ENCODE data around the gene GUCY2C.
"Not testable (repeated sequence)": the region's sequence is repeated elsewhere in the genome, so short reads cannot be mapped to it uniquely, and the experiment has no call there.

GUCY2C gene

DNA sequence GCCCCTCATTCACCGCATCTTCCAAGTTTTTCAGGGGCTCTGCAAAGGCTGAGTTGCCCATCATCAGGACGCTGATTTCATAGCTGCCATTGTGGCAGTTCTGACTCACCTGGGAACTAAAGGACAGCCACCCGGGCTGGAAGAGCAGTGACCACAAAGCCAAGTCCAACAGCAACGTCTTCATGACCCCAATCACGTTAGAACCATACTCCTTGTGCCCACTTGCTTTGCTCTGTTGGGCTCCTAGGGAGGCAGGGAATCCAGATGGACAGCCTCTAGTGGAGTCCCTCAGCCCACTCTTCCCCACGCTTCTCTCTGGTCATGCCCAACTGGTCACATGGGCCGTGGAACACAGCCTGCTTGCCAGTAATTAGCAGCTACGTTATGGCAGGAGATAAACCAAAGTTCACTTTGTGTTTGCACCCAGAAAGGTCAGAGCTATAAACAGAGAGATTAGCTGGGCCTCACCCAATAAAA is at the start of gene GUCY2C:
Gene GUCY2C, minus strand, starts transcription at position 335 of the 477 bp plus-strand sequence. Its CDS starts 151 bp downstream, at position 184.
- DNase-seq (ENCODE audit: low read depth) = no peak

- DNase-seq (ENCODE audit: low read depth) = no peak
Observed at GRCh38 chr12:14743061-14743460, 46.7 kb upstream of the GUCY2C start.

DNA sequence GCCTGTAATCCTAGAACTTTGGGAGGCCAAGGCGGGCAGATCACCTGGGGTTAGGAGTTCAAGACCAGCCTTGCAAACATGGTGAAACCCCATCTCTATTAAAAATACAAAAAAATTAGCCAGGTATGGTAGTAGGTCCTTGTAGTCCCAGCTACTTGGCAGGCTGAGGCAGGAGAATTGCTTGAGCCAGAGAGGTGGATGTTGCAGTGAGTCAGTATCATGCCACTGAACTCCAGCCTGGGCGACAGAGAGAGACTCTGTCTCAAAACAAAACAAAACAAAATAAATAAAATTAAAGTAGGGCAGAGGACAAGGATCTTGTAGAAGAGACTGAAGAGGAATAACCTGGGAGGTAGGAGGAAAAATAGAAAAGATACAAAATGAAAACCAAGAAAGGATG is 45.5 kb upstream of the GUCY2C start:
- no peak for DNase-seq (ENCODE audit: low read depth)

DNA sequence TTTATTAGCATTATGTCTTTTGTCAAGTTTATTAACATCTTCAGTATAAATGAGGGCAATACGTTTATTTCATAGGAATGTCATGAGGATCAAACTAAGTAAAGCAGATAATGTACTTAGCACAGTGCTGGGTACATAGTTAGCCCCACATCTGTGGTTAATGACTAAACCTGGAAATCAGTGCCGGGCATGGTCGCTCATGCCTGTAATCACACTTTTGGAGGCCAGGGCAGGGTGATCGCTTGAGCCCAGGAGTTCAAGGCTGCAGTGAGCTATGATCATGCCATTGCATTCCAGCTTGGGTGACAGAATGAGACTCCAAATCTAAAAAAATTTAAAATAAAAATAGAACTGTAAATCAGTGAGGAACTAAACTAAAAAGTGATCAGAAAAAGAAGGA is 44.8 kb upstream of the GUCY2C start:
- DNase-seq (ENCODE audit: low read depth) = no peak

GRCh38 chr12:14736441-14736840 is 40.0 kb upstream of the GUCY2C start:
- not testable (repeated sequence) for DNase-seq (ENCODE audit: low read depth)

GRCh38 chr12:14731821-14732220 is 35.4 kb upstream of the GUCY2C start:
- no peak for DNase-seq (ENCODE audit: low read depth)

GRCh38 chr12:14729586-14729985 is 33.2 kb upstream of the GUCY2C start:
- no peak for DNase-seq (ENCODE audit: low read depth)

GRCh38 chr12:14723763-14724162 is 27.4 kb upstream of the GUCY2C start:
- peak; percentile 40 for DNase-seq (ENCODE audit: low read depth)

GRCh38 chr12:14716848-14717444 is 20.5 kb upstream of the GUCY2C start:
- no peak for DNase-seq (ENCODE audit: low read depth)

DNA sequence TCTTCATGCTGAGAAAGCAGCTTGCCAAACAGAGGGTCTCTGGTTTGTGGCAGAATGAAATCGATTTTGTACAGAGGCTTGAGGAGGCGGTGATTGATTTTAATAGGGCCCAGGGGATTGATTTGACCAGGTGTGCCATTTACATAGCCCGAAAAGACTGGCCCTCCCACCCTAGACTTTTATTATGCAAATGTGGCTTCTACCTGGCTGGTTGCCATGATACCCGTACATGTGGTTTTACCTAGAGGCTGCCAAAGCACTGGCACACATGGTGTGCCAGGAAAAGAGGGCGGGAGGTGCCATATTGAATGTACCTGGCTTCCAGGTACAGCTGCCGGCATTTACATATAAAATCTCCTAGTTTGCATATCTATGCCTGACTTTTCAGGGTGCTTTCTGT is 18.0 kb upstream of the GUCY2C start:
- DNase-seq (ENCODE audit: low read depth) = no peak

DNA sequence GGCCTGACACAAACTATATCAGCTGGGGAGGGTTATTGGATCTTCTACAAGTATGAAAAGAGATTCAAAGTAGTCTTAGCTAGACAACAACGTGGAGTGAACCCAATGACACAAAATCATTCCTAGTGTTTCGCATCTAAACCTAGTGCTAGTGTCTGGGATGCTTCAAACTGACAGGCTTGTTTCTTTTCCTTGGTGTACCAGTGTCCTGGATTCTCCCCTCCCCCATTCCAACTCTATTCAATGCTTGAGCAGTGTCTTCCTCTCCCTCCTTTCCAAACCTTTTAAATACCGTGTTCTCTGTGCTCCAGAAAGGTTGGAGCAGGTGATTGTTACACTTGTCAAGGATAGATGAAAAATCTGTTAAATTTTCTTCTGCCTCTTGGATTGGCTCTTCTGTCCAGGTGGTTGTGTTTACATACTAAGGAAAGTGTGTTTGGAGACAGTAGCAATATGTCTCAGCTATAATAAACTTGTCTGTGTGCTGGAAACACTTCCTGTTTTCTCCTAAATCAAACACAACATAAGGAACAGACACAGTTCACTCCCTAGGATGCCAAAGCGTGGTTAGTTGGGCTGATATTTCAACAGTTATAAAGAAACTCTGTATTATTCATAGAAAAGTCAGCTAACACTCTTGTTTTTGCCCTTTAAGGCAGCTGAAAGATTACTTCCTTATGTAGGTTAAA is 14.4 kb upstream of the GUCY2C start:
- no peak for DNase-seq (ENCODE audit: low read depth)

DNA sequence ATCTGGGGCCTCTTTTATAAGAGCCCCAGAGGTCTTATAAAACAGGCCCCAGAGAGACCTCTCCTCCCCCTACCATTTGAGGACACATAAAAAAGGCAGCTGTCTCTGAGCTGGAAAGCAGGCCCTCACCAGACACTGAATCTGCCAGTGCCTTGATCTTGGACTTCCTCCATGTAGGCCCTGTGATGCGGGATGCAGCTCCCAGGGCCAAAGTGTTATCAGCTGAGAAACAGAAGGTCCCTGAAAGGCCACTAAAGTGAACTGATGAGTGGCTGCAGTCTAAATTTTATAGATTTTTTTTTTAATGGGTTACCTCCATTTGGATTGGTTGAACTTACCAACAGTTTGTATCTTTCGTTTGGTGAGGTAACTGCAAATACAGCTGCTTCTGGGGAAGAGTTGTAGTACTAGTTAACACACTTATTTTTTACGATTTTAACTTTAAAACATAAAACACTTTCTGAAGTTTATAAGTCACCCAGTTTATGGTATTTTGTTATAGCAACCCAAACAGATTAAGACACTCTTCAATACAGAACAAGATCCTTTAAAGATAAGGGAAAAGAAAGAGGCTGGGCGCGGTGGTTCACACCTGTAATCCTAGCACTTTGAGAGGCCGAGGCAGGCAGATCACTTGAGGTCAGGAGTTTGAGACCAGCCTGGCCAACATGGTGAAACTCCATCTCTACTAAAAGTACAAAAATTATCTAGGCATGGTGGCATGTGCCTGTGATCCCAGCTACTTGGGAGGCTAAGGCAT is 5.6 kb upstream of the GUCY2C start:
- no peak for DNase-seq (ENCODE audit: low read depth)

DNA sequence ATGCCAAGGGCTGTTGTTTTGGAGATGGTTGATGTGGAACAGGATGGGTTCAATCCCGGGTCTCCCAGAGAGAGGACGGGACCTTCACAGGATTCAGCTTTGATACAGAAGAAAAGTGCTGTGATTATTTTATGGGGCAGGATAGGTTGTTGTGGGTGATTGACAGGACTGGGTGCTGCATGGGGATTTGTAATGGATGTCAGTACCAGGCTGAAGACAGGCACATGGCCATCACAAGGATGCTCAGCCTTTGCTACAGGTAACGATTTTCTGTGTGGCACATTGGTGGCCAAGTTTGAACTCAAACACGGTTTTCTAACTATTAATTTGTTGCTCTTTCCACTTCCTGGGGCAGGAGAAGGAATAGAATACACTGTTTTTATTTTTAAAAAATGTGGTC is 4.5 kb upstream of the GUCY2C start:
- DNase-seq (ENCODE audit: low read depth) = no peak

DNA sequence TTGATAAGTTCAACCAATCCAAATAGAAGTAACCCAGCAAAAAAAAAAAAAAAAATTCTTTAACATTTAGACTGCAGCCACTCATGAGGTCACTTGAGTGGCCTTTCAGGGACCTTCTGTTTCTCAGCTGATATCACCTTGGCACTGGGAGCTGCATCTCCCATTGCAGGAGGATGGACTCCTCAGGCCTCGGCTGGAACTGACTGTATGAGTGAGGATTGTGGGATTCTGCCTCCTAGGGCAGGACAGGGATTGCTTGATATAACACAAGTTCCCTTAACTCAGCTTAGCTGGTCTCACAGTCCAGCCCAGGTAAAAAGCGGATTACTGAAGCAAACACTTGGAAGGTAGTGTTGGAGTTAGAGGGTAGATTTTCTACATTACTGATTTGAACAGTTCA is 3.5 kb upstream of the GUCY2C start:
- DNase-seq (ENCODE audit: low read depth) = no peak

DNA sequence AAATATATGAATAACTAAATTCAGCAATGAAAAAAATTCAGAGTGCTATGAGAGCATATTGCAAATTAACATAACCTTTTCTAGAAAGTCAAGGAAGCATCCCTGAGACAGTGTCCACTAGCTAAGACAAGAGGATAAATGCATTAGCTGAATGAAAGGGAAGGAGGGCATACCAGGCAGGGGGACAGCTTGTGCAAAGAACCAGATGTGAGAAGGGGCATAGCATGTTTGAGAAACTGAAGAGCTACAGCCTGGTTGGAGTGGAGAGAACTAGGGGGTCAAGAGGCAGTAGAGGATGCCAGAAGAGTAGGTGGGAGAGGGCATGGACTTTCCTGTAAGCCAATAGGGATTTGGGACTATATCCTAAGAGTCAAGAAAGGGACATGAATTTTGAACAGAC is 2.2 kb upstream of the GUCY2C start:
- no peak for DNase-seq (ENCODE audit: low read depth)

GRCh38 chr12:14695715-14696141 is 671 bp downstream of the GUCY2C start:
- no peak for DNase-seq (ENCODE audit: low read depth)

- no peak for DNase-seq (ENCODE audit: low read depth)
Observed at GRCh38 chr12:14694970-14695369, 1.4 kb downstream of the GUCY2C start.

GRCh38 chr12:14694145-14694714 is 2.2 kb downstream of the GUCY2C start:
- DNase-seq (ENCODE audit: low read depth) = no peak

GRCh38 chr12:14693116-14693515 is 3.3 kb downstream of the GUCY2C start:
- DNase-seq (ENCODE audit: low read depth) = no peak

DNA sequence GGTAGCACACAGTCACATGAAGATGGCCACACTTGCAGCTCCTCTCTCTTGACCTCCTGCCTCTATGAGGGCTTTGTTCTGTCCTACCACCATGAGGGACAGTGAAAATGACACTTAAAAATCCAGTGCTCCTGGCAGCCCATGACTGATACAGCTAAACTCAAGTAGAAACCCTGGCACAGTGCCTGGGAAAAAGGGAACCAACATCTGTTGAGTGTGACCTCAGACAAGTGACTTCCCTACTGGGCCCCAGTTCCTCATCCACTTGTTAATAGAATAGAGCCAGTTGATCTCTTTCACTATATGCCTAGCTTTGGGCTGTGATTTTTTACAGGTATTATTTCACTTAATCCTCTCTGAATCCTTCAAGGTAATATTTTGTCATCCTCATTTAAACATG is 4.8 kb downstream of the GUCY2C start:
- no peak for DNase-seq (ENCODE audit: low read depth)

- DNase-seq (ENCODE audit: low read depth) = no peak
Observed at GRCh38 chr12:14689996-14690395, 6.4 kb downstream of the GUCY2C start.

DNA sequence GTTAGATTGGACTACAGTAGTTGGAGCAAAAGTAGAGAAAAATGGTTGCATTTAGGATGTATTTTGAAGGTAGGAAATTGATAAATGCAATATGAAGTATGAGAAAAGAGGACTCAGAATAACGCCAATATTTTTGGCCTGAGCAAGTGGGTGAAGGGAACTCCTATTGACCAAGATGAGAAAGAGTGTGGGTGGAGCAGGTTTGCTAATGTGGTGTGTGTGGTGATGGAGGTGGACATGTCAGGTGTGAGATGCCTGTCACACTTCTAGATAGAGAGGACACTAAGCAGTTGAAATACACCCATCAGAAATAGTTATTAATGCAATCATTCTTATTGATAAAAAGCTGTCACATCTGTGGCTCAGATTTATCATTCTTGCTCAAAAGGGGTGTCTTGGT is 7.3 kb downstream of the GUCY2C start:
- DNase-seq (ENCODE audit: low read depth) = no peak

DNA sequence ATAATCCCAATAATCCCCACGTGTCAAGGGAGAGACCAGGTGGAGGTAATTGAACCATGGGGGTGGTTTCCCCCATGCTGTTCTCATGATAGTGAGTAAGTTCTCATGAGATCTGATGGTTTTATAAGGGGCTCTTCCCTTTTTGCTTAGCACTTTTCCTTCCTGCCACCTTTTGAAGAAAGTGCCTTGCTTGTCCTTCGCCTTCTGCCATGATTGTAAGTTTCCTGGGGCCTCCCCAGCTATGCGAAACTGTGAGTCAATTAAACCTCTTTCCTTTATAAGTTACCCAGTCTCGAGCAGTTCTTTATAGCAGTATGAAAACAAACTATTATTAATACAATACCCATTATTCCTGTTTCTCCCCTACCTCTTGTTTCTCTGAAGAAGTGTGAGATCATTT is 14.2 kb downstream of the GUCY2C start:
- DNase-seq (ENCODE audit: low read depth) = not testable (repeated sequence)

All from activated T-cell treated with anti-CD3 and anti-CD28 coated beads for 1 hour (primary cell).